ENCODE data around the gene PROX1. TPM values are rescaled to one million over a fixed set of nuclear protein-coding genes. Genes with fewer than 3 reads are reported as not detected.

PROX1 gene
- total and polyA plus RNA-seq, 2 of the 8 experiments (the other 6 are each of a cell fraction or from before 2014, with no cell fraction given), result 0.30 to 2.0 TPM

DNA sequence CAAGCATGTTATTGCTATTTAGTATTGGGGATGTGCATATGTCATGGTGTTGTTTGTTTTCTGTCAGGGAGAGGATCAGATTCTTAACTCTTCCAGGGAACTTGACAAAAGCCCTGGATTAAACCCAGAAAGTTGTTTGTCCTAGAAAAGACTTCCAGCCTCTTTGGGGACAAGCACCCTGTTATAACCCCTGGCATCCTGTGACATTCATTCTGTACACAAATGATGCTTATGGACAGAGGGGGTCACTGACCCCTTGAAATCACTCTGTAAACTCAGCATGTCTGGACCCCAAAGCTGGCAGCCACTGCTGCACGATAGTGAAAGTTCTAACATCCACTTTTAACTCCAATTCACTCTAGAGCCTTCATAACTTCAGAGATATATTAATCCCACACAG, 81.2 kb downstream of the PROX1 start:
- ChIA-PET POLR2A (ENCODE audit: partially characterized antibody) (no interaction called here), CTCF (ENCODE audit: partially characterized antibody) (interaction anchor here (0.7 to 2.0 kb wide), 3 partner anchors 12 to 538 kb away, joined by 3 to 5 read pairs (median 4); no protein-coding TSS in a partner anchor)
- DNase-seq (ENCODE audit: low read depth in 1 of 2, low spot score in 2 of 2), result no peak
- no peak for TF ChIP-seq SIRT6 (IDR thresholded peaks at IDR 0.05; ENCODE audit: low read length)
- TF ChIP-seq SIN3A (conservative IDR thresholded peaks at IDR 0.05 in 1 of 2, IDR thresholded peaks at IDR 0.05 in 1 of 2; ENCODE audit: low read depth in 1 of 2, low read length in 2 of 2), result no peak
- no peak for TF ChIP-seq BRCA1 (IDR thresholded peaks at IDR 0.05; ENCODE audit: low read depth, low read length)
- TF ChIP-seq SRF (IDR thresholded peaks at IDR 0.05; ENCODE audit: low read depth, low read length), result no peak
- no peak for TF ChIP-seq SP2 (IDR thresholded peaks at IDR 0.05; ENCODE audit: low read length)
- TF ChIP-seq SP1 (IDR thresholded peaks at IDR 0.05; ENCODE audit: low read depth, low read length), result no peak
- no peak for TF ChIP-seq TCF12 (IDR thresholded peaks at IDR 0.05; ENCODE audit: low read depth, low read length)

More for the DNA sequence above, 81.2 kb downstream of the PROX1 start:
- H3K36me3 ChIP-seq (ENCODE audit: control insufficient read depth in 2 of 4, insufficient read depth in 4 of 4, low read length in 3 of 4), result no peaks in the 10 kb centered on the region
- H2BK5ac ChIP-seq (ENCODE audit: low read depth, low read length), result no peak overlapping the region
- H2AK5ac ChIP-seq (ENCODE audit: low read depth, low read length), result no peak overlapping the region
- no peaks in the 10 kb centered on the region for H3K79me2 ChIP-seq (ENCODE audit: control insufficient read depth in 1 of 2, insufficient read depth in 2 of 2, low read length in 2 of 2)
- no peaks in the 10 kb centered on the region for H3K4me1 ChIP-seq (replicated peaks in 1 of 4; ENCODE audit: control insufficient read depth in 3 of 4, insufficient read depth in 4 of 4, low read length in 3 of 4)
- H4K20me1 ChIP-seq (replicated peaks in 1 of 2; ENCODE audit: control insufficient read depth in 1 of 2, insufficient read depth in 2 of 2, low read length in 2 of 2), result no peaks in the 10 kb centered on the region
- FAIRE-seq, result no peak
- H3K4me2 ChIP-seq (ENCODE audit: insufficient read depth in 1 of 2, low read depth in 2 of 2, low read length in 2 of 2), result no peak overlapping the region
- H3K4me3 ChIP-seq (ENCODE audit: extremely low read depth in 1 of 4, insufficient read depth in 2 of 4, low read depth in 3 of 4, low read length in 4 of 4), result no peak overlapping the region
- no peak overlapping the region for H2BK15ac ChIP-seq (ENCODE audit: low read length)
- no peaks in the 10 kb centered on the region for H3K27me3 ChIP-seq (replicated peaks in 1 of 4; ENCODE audit: control insufficient read depth in 3 of 4, extremely low read depth in 1 of 4, insufficient read depth in 3 of 4, low read length in 3 of 4)
- 100% methylated on average over 1 of the region's 1 CpG; no CpG with 5 or more reads in 1 of the 2 experiments for WGBS, 2 experiments (ENCODE audit: extremely low coverage in 1 of 2, insufficient coverage in 1 of 2, insufficient read length in 1 of 2, insufficient replicate concordance in 2 of 2, low coverage in 1 of 2, low lambda C conversion rate in 2 of 2, missing lambda C conversion rate in 1 of 2)
- no peak overlapping the region for H4K5ac ChIP-seq (ENCODE audit: insufficient read length, low read depth, low read length)
- H2AFZ ChIP-seq (ENCODE audit: low read length), result no peak overlapping the region
- no peak overlapping the region for H3K23ac ChIP-seq (ENCODE audit: insufficient read length)
- no peak overlapping the region for H3K9ac ChIP-seq (replicated peaks in 1 of 4; ENCODE audit: extremely low read depth in 1 of 4, low read depth in 3 of 4, low read length in 3 of 4)
- H3K9me3 ChIP-seq (ENCODE audit: insufficient read depth in 2 of 2, low read depth in 1 of 2, low read length in 1 of 2), result no peaks in the 10 kb centered on the region
- no peak overlapping the region for H3K56ac ChIP-seq (replicated peaks; ENCODE audit: insufficient read length, low read depth, low read length)
- H3K23me2 ChIP-seq (ENCODE audit: low read depth, low read length), result no peaks in the 10 kb centered on the region; the same call in 1 of the 2 replicates
- no peaks in the 10 kb centered on the region for H3K79me1 ChIP-seq (ENCODE audit: low read depth, low read length)
- no peak overlapping the region for H3K4ac ChIP-seq (replicated peaks; ENCODE audit: insufficient read length, low read depth, low read length)
- H3K27ac ChIP-seq (ENCODE audit: low read depth, low read length), result no peak overlapping the region
- H2BK20ac ChIP-seq (ENCODE audit: low read length), result no peak overlapping the region
- no peak overlapping the region for H4K91ac ChIP-seq (replicated peaks; ENCODE audit: insufficient read length, low read length)
- no peak overlapping the region for H3K14ac ChIP-seq (ENCODE audit: insufficient read length)
- no peak overlapping the region for H2BK12ac ChIP-seq (ENCODE audit: low read depth, low read length)
- no peak overlapping the region for H3K18ac ChIP-seq (ENCODE audit: extremely low read depth, low read length)
- no peak overlapping the region for H2BK120ac ChIP-seq (replicated peaks; ENCODE audit: low read depth, low read length)
- H4K8ac ChIP-seq (ENCODE audit: extremely low read depth, insufficient read depth, low read length), result no peak overlapping the region
